H9 (cell line): ENCODE measurements around the gene C20orf144. TPM values are rescaled to one million over a fixed set of nuclear protein-coding genes. Genes with fewer than 3 reads are reported as not detected.

Experiments used
- DNase-seq: peaks from one replicate; pipeline ENCODE4 v3.0.0-alpha.2; 2017
- H2AFZ ChIP-seq: one replicate; pipeline ENCODE4 v1.6.1; 2013; ENCODE audit warnings: mild to moderate bottlenecking, low read length, control low read depth, moderate library complexity
- H2AK5ac ChIP-seq: 2 replicates; pipeline ENCODE4 v1.6.1; 2013; ENCODE audit warnings: low read length, control low read depth, mixed read lengths; ENCODE audit not compliant: insufficient read length
- H2BK120ac ChIP-seq: one replicate; pipeline ENCODE4 v1.6.1; 2013; ENCODE audit warnings: low read depth, mild to moderate bottlenecking, low read length, control low read depth, inconsistent platforms; ENCODE audit not compliant: poor library complexity, severe bottlenecking
- H2BK12ac ChIP-seq: 2 replicates; pipeline ENCODE4 v1.6.1; 2013; ENCODE audit warnings: low read length, control low read depth, mixed read lengths, low read depth; ENCODE audit not compliant: insufficient read length
- H2BK15ac ChIP-seq: 2 replicates; pipeline ENCODE4 v1.6.1; 2013; ENCODE audit warnings: low read depth, low read length, control low read depth
- H2BK20ac ChIP-seq: one replicate; pipeline ENCODE4 v1.6.1; 2013; ENCODE audit warnings: low read depth, mild to moderate bottlenecking, low read length, control low read depth, inconsistent platforms; ENCODE audit not compliant: poor library complexity, severe bottlenecking
- H2BK5ac ChIP-seq: 2 replicates; pipeline ENCODE4 v1.6.1; 2013; ENCODE audit warnings: low read length, control low read depth, mixed read lengths; ENCODE audit not compliant: insufficient read length
- H3K14ac ChIP-seq: 2 replicates; pipeline ENCODE4 v1.6.1; 2013; ENCODE audit warnings: low read length, control low read depth; ENCODE audit not compliant: insufficient read depth
- H3K18ac ChIP-seq: 2 replicates; pipeline ENCODE4 v1.6.1; 2013; ENCODE audit warnings: low read depth, mild to moderate bottlenecking, mixed read lengths, low read length, control low read depth; ENCODE audit not compliant: insufficient read length
- H3K23ac ChIP-seq: 2 replicates; pipeline ENCODE4 v1.6.1; 2013; ENCODE audit warnings: low read length, control low read depth, mixed read lengths, low read depth; ENCODE audit not compliant: insufficient read length
- H3K23me2 ChIP-seq: 2 replicates; pipeline ENCODE4 v1.6.1; 2013; ENCODE audit warnings: low read depth, mild to moderate bottlenecking, mixed read lengths, low read length, control low read depth; ENCODE audit not compliant: insufficient read length, poor library complexity, severe bottlenecking
- H3K27ac ChIP-seq: 2 replicates; pipeline ENCODE4 v1.5.1; 2013; ENCODE audit warnings: low read length, control low read depth, mixed read lengths, low read depth; ENCODE audit not compliant: insufficient read length
- H3K27me3 ChIP-seq: 2 replicates; pipeline ENCODE4 v1.6.1; 2013; ENCODE audit warnings: low read length, control low read depth, inconsistent platforms; ENCODE audit not compliant: insufficient read depth
- H3K4ac ChIP-seq: 2 replicates; pipeline ENCODE4 v1.6.1; 2013; ENCODE audit warnings: low read depth, mild to moderate bottlenecking, control low read depth, inconsistent platforms, low read length, moderate library complexity
- H3K4me1 ChIP-seq: 2 replicates; pipeline ENCODE4 v1.6.1; 2013; ENCODE audit warnings: low read length, control low read depth, inconsistent platforms; ENCODE audit not compliant: insufficient read depth
- H3K4me2 ChIP-seq: 2 replicates; pipeline ENCODE4 v1.6.1; 2013; ENCODE audit warnings: low read length, control low read depth, mixed read lengths; ENCODE audit not compliant: insufficient read length, insufficient read depth
- H3K56ac ChIP-seq: 2 replicates; pipeline ENCODE4 v1.6.1; 2013; ENCODE audit warnings: low read depth, mild to moderate bottlenecking, mixed read lengths, low read length, control low read depth; ENCODE audit not compliant: insufficient read length
- H3K79me1 ChIP-seq: 2 replicates; pipeline ENCODE4 v1.6.1; 2013; ENCODE audit warnings: low read depth, mild to moderate bottlenecking, moderate library complexity, low read length, control low read depth, inconsistent platforms; ENCODE audit not compliant: insufficient read depth, poor library complexity, severe bottlenecking
- H3K79me2 ChIP-seq: 2 replicates; pipeline ENCODE4 v1.6.1; 2013; ENCODE audit warnings: low read length, control low read depth, inconsistent platforms; ENCODE audit not compliant: insufficient read depth
- H3K9ac ChIP-seq: 2 replicates; pipeline ENCODE4 v1.6.1; 2013; ENCODE audit warnings: low read length, control low read depth, mixed read lengths; ENCODE audit not compliant: insufficient read length; ENCODE audit errors: extremely low read depth
- H3K9me3 ChIP-seq: one replicate; pipeline ENCODE4 v1.6.1; 2013; ENCODE audit warnings: low read depth, low read length, inconsistent platforms; ENCODE audit not compliant: control insufficient read depth
- H3T11ph ChIP-seq: one replicate; pipeline ENCODE4 v1.6.1; 2013; ENCODE audit warnings: mild to moderate bottlenecking, low read length, control low read depth, inconsistent platforms
- H4K20me1 ChIP-seq: one replicate; pipeline ENCODE4 v1.6.1; 2013; ENCODE audit not compliant: control insufficient read depth, insufficient read length, insufficient read depth
- H4K5ac ChIP-seq: 2 replicates; pipeline ENCODE4 v1.6.1; 2013; ENCODE audit warnings: low read depth, mild to moderate bottlenecking, mixed read lengths, low read length, control low read depth; ENCODE audit not compliant: insufficient read length
- H4K8ac ChIP-seq: replicated peaks from 2 replicates; pipeline ENCODE4 v1.6.1; 2013; ENCODE audit warnings: low read length, control low read depth, mixed read lengths, low read depth; ENCODE audit not compliant: insufficient read length
- H4K91ac ChIP-seq: 2 replicates; pipeline ENCODE4 v1.6.1; 2013; ENCODE audit warnings: low read depth, mild to moderate bottlenecking, moderate library complexity, mixed read lengths, low read length, control low read depth; ENCODE audit not compliant: insufficient read length
- H3K27ac Mint-ChIP-seq, 3 experiments: 2 replicates in 2 of 3; 3 replicates in 1 of 3; pipeline ENCODE4 v1.8.0; 2020 to 2021; ENCODE audit warnings: mixed read lengths in 3 of 3, mild to moderate bottlenecking in 1 of 3, moderate library complexity in 1 of 3
- H3K27me3 Mint-ChIP-seq: 2 replicates; pipeline ENCODE4 v1.8.0; 2021; ENCODE audit warnings: low read depth, mild to moderate bottlenecking, moderate library complexity, mixed read lengths
- H3K36me3 Mint-ChIP-seq, 3 experiments: 2 replicates in 2 of 3; 3 replicates in 1 of 3; pipeline ENCODE4 v1.8.0; 2020 to 2021; ENCODE audit warnings: low read depth in 3 of 3, mixed read lengths in 3 of 3; ENCODE audit not compliant: insufficient read depth in 1 of 3
- H3K4me1 Mint-ChIP-seq, 2 experiments: 2 replicates each; pipeline ENCODE4 v1.8.0; 2020; ENCODE audit warnings: mixed read lengths in 2 of 2
- H3K4me3 Mint-ChIP-seq, 2 experiments: 2 replicates in 1 of 2; 3 replicates in 1 of 2; pipeline ENCODE4 v1.8.0; 2020 to 2021; ENCODE audit warnings: mild to moderate bottlenecking in 2 of 2, mixed read lengths in 2 of 2, moderate library complexity in 1 of 2
- H3K9me3 Mint-ChIP-seq, 2 experiments: 2 replicates in 1 of 2; 3 replicates in 1 of 2; pipeline ENCODE4 v1.8.0; 2020; ENCODE audit warnings: mild to moderate bottlenecking in 2 of 2, mixed read lengths in 2 of 2, moderate library complexity in 1 of 2
- CTCF ChIP-seq: fragments of 200-600 bp; sonication (generic); conservative IDR thresholded peaks from 3 replicates; pipeline ENCODE4 v1.8.0; 2021; ENCODE audit warnings: antibody characterized with exemption, mild to moderate bottlenecking
- WGBS: extraction: QIAGEN DNeasy Blood & Tissue Kit; methylation state at CpG from one replicate; pipeline ENCODE4 v1.1.7; 2013; ENCODE audit warnings: missing lambda C conversion rate, low lambda C conversion rate, mixed read lengths; ENCODE audit not compliant: insufficient read length; ENCODE audit errors: extremely low coverage; 5-methylcytosine and 5-hydroxymethylcytosine counted together
- total RNA-seq: library from RNA; stranded (reverse); gene quantifications from 2 replicates; pipeline ENCODE4 v1.2.1, GENCODE V29; 2021

The C20orf144 gene
- total RNA-seq, 1 experiment from 2014 or later: 0.26 TPM

- no peak overlapping the region for H3K56ac ChIP-seq
- no peak overlapping the region for H4K91ac ChIP-seq
- no peaks in the 10 kb centered on the region for H3K4me1 ChIP-seq
- peaks cover 0 to 4% (median 0%) of the 10 kb centered on the region in 3 experiments; a peak in 2 of 7 replicates for H3K36me3 Mint-ChIP-seq
- TF ChIP-seq CTCF: no peak
- H3K9me3 ChIP-seq: no peaks in the 10 kb centered on the region
- peaks cover 63% of the 10 kb centered on the region for H3K27me3 Mint-ChIP-seq
- H3K18ac ChIP-seq: no peak overlapping the region
- H3K79me2 ChIP-seq: peaks cover 1% of the 10 kb centered on the region; the same call in 1 of the 2 replicates
- H2BK5ac ChIP-seq: no peak overlapping the region
- no peak for DNase-seq
- no peak overlapping the region for H2BK15ac ChIP-seq
- H3K4me1 Mint-ChIP-seq: peaks cover 38% of the 10 kb centered on the region in 2 experiments
- no peak overlapping the region for H2BK120ac ChIP-seq
- H2AK5ac ChIP-seq: no peak overlapping the region
- no peak overlapping the region for H3K23ac ChIP-seq
- no peaks in the 10 kb centered on the region for H3K79me1 ChIP-seq
- no peak overlapping the region for H2BK20ac ChIP-seq
- H3K9ac ChIP-seq: no peak overlapping the region
- H3K4me2 ChIP-seq: no peak overlapping the region
- no peak overlapping the region for H4K5ac ChIP-seq
- H3K4ac ChIP-seq: no peak overlapping the region
- no peak overlapping the region for H3K4me3 Mint-ChIP-seq
- no peak overlapping the region for H4K8ac ChIP-seq
- no peaks in the 10 kb centered on the region for H4K20me1 ChIP-seq
- H3K14ac ChIP-seq: no peak overlapping the region
- H2AFZ ChIP-seq: no peak overlapping the region
- H3K27ac Mint-ChIP-seq: no peak overlapping the region
- H3K9me3 Mint-ChIP-seq: no peaks in the 10 kb centered on the region
- H3K27ac ChIP-seq: no peak overlapping the region
- peaks cover 10% of the 10 kb centered on the region for H3K23me2 ChIP-seq
- WGBS: no CpG with 5 or more reads among the region's 3 CpGs
- no peaks in the 10 kb centered on the region for H3K27me3 ChIP-seq
- no peak overlapping the region for H3T11ph ChIP-seq
- no peak overlapping the region for H2BK12ac ChIP-seq
Measured at GRCh38 chr20:33688938-33689424, 26.9 kb downstream of the C20orf144 start.
